Right atrium auricular region (tissue), 2 donors: Measurements from ENCODE around the gene SASH1. TPM values are rescaled to one million over a fixed set of nuclear protein-coding genes. Genes with fewer than 3 reads are reported as not detected.
A peak's percentile ranks its signal among the peaks of the same experiment; 100 is the strongest.

Experiments
- DNase-seq: peaks from one replicate; pipeline ENCODE4 v3.0.0-alpha.2; 2019; ENCODE audit warnings: low spot score
- H3K27ac ChIP-seq, 2 donors: fragments of 200-600 bp; sonication (generic); 1 replicate in 1 of 2; 2 replicates in 1 of 2; pipeline ENCODE4 v1.5.1; 2016 to 2019
- H3K27me3 ChIP-seq, 2 donors: fragments of 200-600 bp; sonication (generic); one replicate each; pipeline versions ENCODE4 v1.5.1 to v1.6.0; 2017 to 2019
- H3K36me3 ChIP-seq: fragments of 200-600 bp; sonication (generic); one replicate; pipeline ENCODE4 v1.5.1; 2016
- H3K4me1 ChIP-seq, 2 donors: fragments of 200-600 bp; sonication (generic); one replicate each; pipeline versions ENCODE4 v1.5.1 to v1.6.0; 2017 to 2019
- H3K4me3 ChIP-seq, 2 donors: fragments of 200-600 bp; sonication (generic); 1 replicate in 1 of 2; 2 replicates in 1 of 2; pipeline ENCODE4 v1.5.1; 2017 to 2019; ENCODE audit warnings: mild to moderate bottlenecking in 1 of 2, moderate library complexity in 1 of 2
- H3K9me3 ChIP-seq, 2 donors: fragments of 200-600 bp; sonication (generic); one replicate each; pipeline ENCODE4 v1.5.1; 2019
- CTCF ChIP-seq, 2 donors: fragments of 200-600 bp; sonication (generic); IDR thresholded peaks; one replicate each; pipeline ENCODE4 v1.5.1; 2019; ENCODE audit warnings: antibody characterized with exemption in 2 of 2
- total RNA-seq, 2 donors: library from RNA; depleted of rRNA; stranded (reverse); fragments of >200 nt; gene quantifications; one replicate each; pipeline ENCODE4 v1.1.0, GENCODE V29; 2016

The SASH1 gene
- total RNA-seq, 2 donors from 2014 or later: 39.0 to 42.3 TPM

- no peak for TF ChIP-seq CTCF (IDR thresholded peaks at IDR 0.05)
- Histone ChIP-seq H3K4me1 (peaks cover 0 to 51% of the 10 kb centered on the region in 2 donors), H3K9me3 (no peaks in the 10 kb centered on the region), H3K27ac (peak overlapping the region; percentile 84 to 91), H3K4me3 (peak overlapping the region; percentile 81 to 84), H3K36me3 (no peaks in the 10 kb centered on the region), H3K27me3 (no peaks in the 10 kb centered on the region)
- DNase-seq: no peak
Observed at GRCh38 chr6:148343047-148343782, 577 bp downstream of the SASH1 start.

- DNase-seq: no peak
- Histone ChIP-seq H3K27ac (peak overlapping the region; percentile 84 to 91), H3K27me3 (no peaks in the 10 kb centered on the region), H3K36me3 (peaks cover 3% of the 10 kb centered on the region), H3K4me3 (peak overlapping the region in 1 of 2 donors; percentile 81), H3K4me1 (peaks cover 0 to 51% of the 10 kb centered on the region in 2 donors), H3K9me3 (no peaks in the 10 kb centered on the region)
- no peak for TF ChIP-seq CTCF (IDR thresholded peaks at IDR 0.05)
Observed at GRCh38 chr6:148345176-148345575, 2.5 kb downstream of the SASH1 start.

GRCh38 chr6:148345578-148345977, 2.9 kb downstream of the SASH1 start:
- H3K27me3 ChIP-seq: no peaks in the 10 kb centered on the region
- H3K27ac ChIP-seq: peak overlapping the region; percentile 84 to 91
- H3K4me3 ChIP-seq: peak overlapping the region in 1 of 2 donors; percentile 81
- H3K36me3 ChIP-seq: peaks cover 6% of the 10 kb centered on the region
- peaks cover 0 to 51% of the 10 kb centered on the region in 2 donors for H3K4me1 ChIP-seq
- TF ChIP-seq CTCF (IDR thresholded peaks at IDR 0.05): no peak
- DNase-seq: no peak
- H3K9me3 ChIP-seq: no peaks in the 10 kb centered on the region

- Histone ChIP-seq H3K4me3 (no peak overlapping the region), H3K27ac (peak overlapping the region in 1 of 2 donors; percentile 21)
Observed at GRCh38 chr6:148346681-148347440, 4.2 kb downstream of the SASH1 start.

GRCh38 chr6:148347441-148348054, 4.9 kb downstream of the SASH1 start:
- H3K27ac ChIP-seq: no peak overlapping the region
- no peak for DNase-seq
- no peaks in the 10 kb centered on the region for H3K9me3 ChIP-seq
- no peak overlapping the region for H3K4me3 ChIP-seq
- peaks cover 0 to 37% of the 10 kb centered on the region in 2 donors for H3K4me1 ChIP-seq
- H3K36me3 ChIP-seq: peaks cover 6% of the 10 kb centered on the region
- H3K27me3 ChIP-seq: no peaks in the 10 kb centered on the region
- no peak for TF ChIP-seq CTCF (IDR thresholded peaks at IDR 0.05)

More at GRCh38 chr6:148346681-148347440, 4.2 kb downstream of the SASH1 start:
- no peak for TF ChIP-seq CTCF (IDR thresholded peaks at IDR 0.05)
- Histone ChIP-seq H3K36me3 (peaks cover 6% of the 10 kb centered on the region), H3K4me1 (peaks cover 0 to 40% of the 10 kb centered on the region in 2 donors), H3K9me3 (no peaks in the 10 kb centered on the region), H3K27me3 (no peaks in the 10 kb centered on the region)
- DNase-seq: no peak
